AG04450 (cell line): ENCODE measurements around the gene SENP6. TPM values are rescaled to one million over a fixed set of nuclear protein-coding genes. Genes with fewer than 3 reads are reported as not detected.
"Not testable (repeated sequence)": the region's sequence is repeated elsewhere in the genome, so short reads cannot be mapped to it uniquely, and the experiment has no call there.

Experiments
- CTCF ChIA-PET: fragments of 300-600, 350-600 bp; formaldehyde crosslinking; extraction: SDS; loops from one replicate; lab custom pipeline; 2022; ENCODE audit warnings: antibody characterized with exemption, inconsistent platforms; lab: Charles Lee
- POLR2A ChIA-PET: fragments of 350-600 bp; formaldehyde crosslinking; extraction: SDS; loops from one replicate; lab custom pipeline; 2021; ENCODE audit warnings: antibody characterized with exemption, inconsistent platforms; lab: Yijun Ruan, JAX
- DNase-seq: peaks from one replicate; pipeline ENCODE4 v3.0.0-alpha.2; 2011; ENCODE audit warnings: low read depth, low spot score
- H3K27ac ChIP-seq: one replicate; pipeline ENCODE4 v1.5.1; 2012; ENCODE audit warnings: low read depth, low read length, control low read depth
- H3K27me3 ChIP-seq: one replicate; pipeline ENCODE4 v1.6.0; 2012; ENCODE audit warnings: low read length; ENCODE audit not compliant: control insufficient read depth, insufficient read depth
- H3K4me3 ChIP-seq: 2 replicates; pipeline ENCODE4 v1.5.1; 2011; ENCODE audit warnings: mild to moderate bottlenecking, low read depth, low read length, control low read depth
- H3K9me3 ChIP-seq: 2 replicates; pipeline ENCODE4 v1.5.1; 2012; ENCODE audit warnings: low read length; ENCODE audit not compliant: control insufficient read depth, insufficient read depth
- polyA plus RNA-seq: library from polyadenylated mRNA; depleted of rRNA; stranded (reverse); fragments of >200 nt; gene quantifications from 2 replicates; pipeline ENCODE4 v1.2.3, GENCODE V29; 2011
- TF ChIP-seq, protein P1 (sequence below): IDR thresholded peaks from 2 replicates; pipeline ENCODE4 v1.5.1; 2011; ENCODE audit warnings: low read depth, low read length, control low read depth, inconsistent platforms

The SENP6 gene
- polyA plus RNA-seq, 1 experiment: 55.8 TPM

DNA sequence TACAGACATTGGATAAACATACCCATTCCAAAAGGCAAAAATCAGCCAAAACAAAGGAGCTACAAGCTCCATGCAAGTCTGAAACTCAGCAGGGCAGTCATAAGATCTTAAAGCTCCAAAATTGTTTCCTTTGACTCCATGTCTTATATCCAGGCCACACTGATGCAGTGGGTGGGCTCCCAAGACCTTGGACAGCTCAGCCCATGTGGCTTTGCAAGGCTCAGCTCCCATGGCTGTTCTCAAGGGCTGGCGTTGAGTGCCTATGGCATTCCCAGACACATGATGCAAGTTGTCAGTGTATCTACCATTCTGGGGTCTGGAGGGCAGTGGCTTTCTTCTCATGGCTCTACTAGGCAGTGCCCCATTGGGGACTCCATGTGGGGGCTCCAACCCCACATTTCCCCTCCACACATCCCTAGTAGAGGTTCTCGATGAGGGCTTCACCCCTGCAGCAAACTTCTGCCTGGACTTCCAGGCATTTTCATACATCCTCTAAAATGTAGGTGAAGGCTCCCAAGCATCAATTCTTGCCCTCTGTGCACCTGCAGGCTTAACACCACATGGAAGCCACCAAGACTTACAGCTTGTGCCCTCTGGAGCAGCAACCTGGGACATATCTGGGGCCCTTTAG is 35.4 kb upstream of the SENP6 start:
- POLR2A ChIA-PET: no interaction called here
- H3K9me3 ChIP-seq: peaks cover 6% of the 10 kb centered on the region
- CTCF ChIA-PET: no interaction called here

DNA sequence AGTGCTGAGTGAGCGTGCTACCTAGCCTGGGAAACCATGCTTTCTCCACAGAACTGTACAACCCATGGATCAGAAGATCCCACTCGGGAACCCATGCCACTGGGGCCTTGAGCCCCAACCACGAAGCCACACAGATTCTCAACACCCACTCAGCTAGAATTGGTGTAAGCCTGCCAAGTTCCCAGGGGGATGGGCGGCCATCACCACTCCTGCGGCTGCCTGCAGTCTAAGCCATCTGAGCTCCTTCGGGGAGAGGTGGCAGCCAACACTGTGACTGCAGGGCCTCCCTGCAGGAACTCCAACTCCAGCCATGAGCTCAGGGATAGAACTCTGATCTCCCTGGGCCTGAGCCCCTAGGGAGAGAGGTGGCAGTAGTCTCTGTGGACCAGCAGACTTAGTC is 33.6 kb upstream of the SENP6 start:
- TF ChIP-seq, protein P1, sequence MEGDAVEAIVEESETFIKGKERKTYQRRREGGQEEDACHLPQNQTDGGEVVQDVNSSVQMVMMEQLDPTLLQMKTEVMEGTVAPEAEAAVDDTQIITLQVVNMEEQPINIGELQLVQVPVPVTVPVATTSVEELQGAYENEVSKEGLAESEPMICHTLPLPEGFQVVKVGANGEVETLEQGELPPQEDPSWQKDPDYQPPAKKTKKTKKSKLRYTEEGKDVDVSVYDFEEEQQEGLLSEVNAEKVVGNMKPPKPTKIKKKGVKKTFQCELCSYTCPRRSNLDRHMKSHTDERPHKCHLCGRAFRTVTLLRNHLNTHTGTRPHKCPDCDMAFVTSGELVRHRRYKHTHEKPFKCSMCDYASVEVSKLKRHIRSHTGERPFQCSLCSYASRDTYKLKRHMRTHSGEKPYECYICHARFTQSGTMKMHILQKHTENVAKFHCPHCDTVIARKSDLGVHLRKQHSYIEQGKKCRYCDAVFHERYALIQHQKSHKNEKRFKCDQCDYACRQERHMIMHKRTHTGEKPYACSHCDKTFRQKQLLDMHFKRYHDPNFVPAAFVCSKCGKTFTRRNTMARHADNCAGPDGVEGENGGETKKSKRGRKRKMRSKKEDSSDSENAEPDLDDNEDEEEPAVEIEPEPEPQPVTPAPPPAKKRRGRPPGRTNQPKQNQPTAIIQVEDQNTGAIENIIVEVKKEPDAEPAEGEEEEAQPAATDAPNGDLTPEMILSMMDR: no peak
- no peak overlapping the region for H3K27ac ChIP-seq
- POLR2A ChIA-PET: no interaction called here
- H3K9me3 ChIP-seq: peaks cover 6% of the 10 kb centered on the region
- no peak overlapping the region for H3K4me3 ChIP-seq
- no peak for DNase-seq
- H3K27me3 ChIP-seq: peaks cover 18% of the 10 kb centered on the region
- CTCF ChIA-PET: interaction anchor here (1.2 kb wide), 1 partner anchor 22 kb away, joined by 3 read pairs; no protein-coding TSS in a partner anchor

More for the DNA sequence above, 35.4 kb upstream of the SENP6 start:
- no peak overlapping the region for H3K4me3 ChIP-seq
- peaks cover 18% of the 10 kb centered on the region for H3K27me3 ChIP-seq
- DNase-seq: no peak
- no peak overlapping the region for H3K27ac ChIP-seq
- TF ChIP-seq, protein P1: no peak

DNA sequence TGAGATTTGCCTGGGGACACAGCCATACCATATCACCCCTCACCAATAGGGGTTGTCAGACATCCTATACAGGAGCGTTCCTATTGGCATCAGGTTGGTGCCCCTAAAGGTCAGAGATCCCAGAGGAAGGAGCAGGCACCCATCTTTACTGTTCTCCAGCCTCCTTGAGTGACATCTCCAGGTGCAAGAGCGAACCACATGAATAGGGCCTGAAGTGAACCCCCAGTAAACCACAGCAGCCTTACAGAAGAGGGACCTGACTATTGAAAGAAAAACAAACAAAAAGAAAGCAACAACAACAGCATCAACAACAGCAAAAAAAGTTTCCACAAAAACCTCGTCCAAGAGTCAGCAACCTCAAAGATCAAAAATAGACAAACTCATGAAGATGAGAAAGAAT is 32.7 kb upstream of the SENP6 start:
- CTCF ChIA-PET: no interaction called here
- DNase-seq: no peak
- POLR2A ChIA-PET: no interaction called here

DNA sequence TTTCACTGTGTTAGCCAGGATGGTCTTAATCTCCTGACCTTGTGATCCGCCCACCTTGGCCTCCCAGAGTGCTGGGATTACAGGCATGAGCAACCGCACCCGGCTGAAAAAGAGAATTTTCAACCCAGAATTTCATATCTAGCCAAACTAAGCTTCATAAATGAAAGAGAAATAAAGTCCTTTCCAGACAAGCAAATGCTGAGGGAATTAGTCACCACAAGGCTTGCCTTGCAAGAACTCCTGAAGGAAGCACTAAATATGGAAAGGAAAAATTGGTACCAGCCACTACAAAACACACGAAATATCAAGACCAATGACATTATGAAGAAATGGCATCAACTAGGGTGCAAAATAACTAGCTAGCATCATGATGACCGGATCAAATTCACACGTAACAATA is 31.0 kb upstream of the SENP6 start:
- POLR2A ChIA-PET, H3K9me3 ChIP-seq, H3K4me3 ChIP-seq, H3K27ac ChIP-seq, CTCF ChIA-PET, DNase-seq: not testable (repeated sequence)
- peaks cover 17% of the 10 kb centered on the region for H3K27me3 ChIP-seq

More for the DNA sequence above, 32.7 kb upstream of the SENP6 start:
- Histone ChIP-seq H3K4me3 (no peak overlapping the region), H3K27me3 (peaks cover 19% of the 10 kb centered on the region), H3K9me3 (peaks cover 6% of the 10 kb centered on the region), H3K27ac (no peak overlapping the region)
- TF ChIP-seq, protein P1: no peak

DNA sequence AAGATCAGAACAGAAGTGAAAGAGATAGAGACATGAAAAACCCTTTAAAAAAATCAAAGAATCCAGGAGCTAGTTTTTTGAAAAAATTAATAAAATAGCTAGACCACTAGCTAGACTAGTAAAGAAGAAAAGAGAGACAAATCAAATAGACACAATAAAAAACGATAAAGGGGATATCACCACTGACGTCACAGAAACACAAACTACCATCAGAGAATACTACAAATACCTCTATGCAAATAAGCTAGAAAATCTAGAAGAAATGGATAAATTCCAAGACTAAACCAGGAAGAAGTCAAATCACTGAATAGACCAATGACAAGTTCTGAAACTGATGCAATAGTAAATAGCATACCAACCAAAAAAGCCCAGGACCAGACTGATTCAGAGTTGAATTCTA is 29.6 kb upstream of the SENP6 start:
- TF ChIP-seq, protein P1: no peak
- Histone ChIP-seq H3K27me3 (peaks cover 7% of the 10 kb centered on the region), H3K9me3 (no peaks in the 10 kb centered on the region; the same call in 1 of the 2 replicates), H3K27ac (no peak overlapping the region), H3K4me3 (no peak overlapping the region)
- no peak for DNase-seq
- ChIA-PET CTCF (interaction anchor here (0.7 kb wide), 2 partner anchors 9 kb away, joined by 3 to 5 read pairs; no protein-coding TSS in a partner anchor), POLR2A (no interaction called here)
